OCI-LY1 (cell line): ENCODE measurements around the gene CHCHD3.

Experiments
- H2AFZ ChIP-seq: fragments of 200-600 bp; sonication (generic), shearing (Covaris generic); 2 replicates; pipeline ENCODE4 v1.6.0; 2014; ENCODE audit warnings: antibody characterized with exemption, mild to moderate bottlenecking, low read length
- H3F3A ChIP-seq: fragments of 200-600 bp; sonication (generic), shearing (Covaris generic); 2 replicates; pipeline ENCODE4 v1.6.0; 2014; ENCODE audit warnings: mild to moderate bottlenecking, antibody characterized with exemption, low read length, moderate library complexity; ENCODE audit not compliant: insufficient read depth
- H3K27ac ChIP-seq: fragments of 200-600 bp; sonication (generic); 2 replicates; pipeline ENCODE4 v1.5.1; 2014; ENCODE audit warnings: low read length, mixed run types, mild to moderate bottlenecking, low read depth; ENCODE audit not compliant: poor library complexity, severe bottlenecking
- H3K27me3 ChIP-seq: fragments of 200-600 bp; sonication (generic); 2 replicates; pipeline ENCODE4 v1.6.0; 2014; ENCODE audit warnings: antibody characterized with exemption, mild to moderate bottlenecking, low read length, moderate library complexity; ENCODE audit not compliant: insufficient read depth
- H3K36me3 ChIP-seq: fragments of 200-600 bp; sonication (generic); 2 replicates; pipeline ENCODE4 v1.6.1; 2014; ENCODE audit warnings: mild to moderate bottlenecking, antibody characterized with exemption, low read length, moderate library complexity, mixed read lengths; ENCODE audit not compliant: insufficient read depth
- H3K4me1 ChIP-seq: fragments of 200-600 bp; sonication (generic); 2 replicates; pipeline ENCODE4 v1.5.1; 2014; ENCODE audit warnings: mild to moderate bottlenecking, low read length, moderate library complexity; ENCODE audit not compliant: insufficient read depth, severe bottlenecking
- H3K4me2 ChIP-seq: fragments of 200-600 bp; sonication (generic), shearing (Covaris generic); 2 replicates; pipeline ENCODE4 v1.6.1; 2014; ENCODE audit warnings: low read length
- H3K4me3 ChIP-seq: fragments of 200-600 bp; sonication (generic); 2 replicates; pipeline ENCODE4 v1.5.1; 2014; ENCODE audit warnings: low read length, low read depth, mild to moderate bottlenecking, mixed read lengths; ENCODE audit not compliant: poor library complexity, severe bottlenecking
- H3K79me2 ChIP-seq: fragments of 200-600 bp; shearing (Covaris generic); 2 replicates; pipeline ENCODE4 v1.6.1; 2016; ENCODE audit warnings: mixed run types, low read length, mixed read lengths; ENCODE audit not compliant: insufficient read depth
- H3K9ac ChIP-seq: fragments of 200-600 bp; sonication (generic), shearing (Covaris generic); 2 replicates; pipeline ENCODE4 v1.6.1; 2014; ENCODE audit warnings: mild to moderate bottlenecking, low read length, mixed read lengths
- H3K9me2 ChIP-seq: fragments of 200-600 bp; sonication (generic), shearing (Covaris generic); 2 replicates; pipeline ENCODE4 v1.6.1; 2014; ENCODE audit warnings: low read depth, mild to moderate bottlenecking, low read length, mixed read lengths
- H3K9me3 ChIP-seq: fragments of 200-600 bp; shearing (Covaris generic); 2 replicates; pipeline ENCODE4 v1.6.1; 2014; ENCODE audit warnings: low read length, mixed read lengths
- H4K20me1 ChIP-seq: fragments of 200-600 bp; sonication (generic), shearing (Covaris generic); 2 replicates; pipeline ENCODE4 v1.6.0; 2016; ENCODE audit warnings: mild to moderate bottlenecking, low read length; ENCODE audit not compliant: insufficient read depth
- CTCF ChIP-seq: fragments of 200-600 bp; sonication (generic), shearing (Covaris generic); IDR thresholded peaks from 2 replicates; pipeline ENCODE4 v1.5.1; 2017; ENCODE audit warnings: mild to moderate bottlenecking, antibody characterized with exemption, low read length, moderate library complexity, mixed read lengths
- EZH2 ChIP-seq: fragments of 200-600 bp; sonication (generic), shearing (Covaris generic); IDR thresholded peaks from 2 replicates; pipeline ENCODE4 v1.8.0; 2017; ENCODE audit warnings: borderline replicate concordance, mixed run types, mild to moderate bottlenecking, antibody characterized with exemption, low read length, moderate library complexity, mixed read lengths

CHCHD3 gene

GRCh38 chr7:132760866-132761265 lies 321.0 kb downstream of the CHCHD3 start:
- no peaks in the 10 kb centered on the region for H3K27me3 ChIP-seq
- H3K4me3 ChIP-seq: no peak overlapping the region
- no peak overlapping the region for H3K4me2 ChIP-seq
- H4K20me1 ChIP-seq: no peaks in the 10 kb centered on the region
- H2AFZ ChIP-seq: no peak overlapping the region
- H3K4me1 ChIP-seq: no peaks in the 10 kb centered on the region
- no peaks in the 10 kb centered on the region for H3K9me3 ChIP-seq
- no peaks in the 10 kb centered on the region for H3K36me3 ChIP-seq
- H3K9me2 ChIP-seq: no peaks in the 10 kb centered on the region
- TF ChIP-seq EZH2: no peak
- no peak for TF ChIP-seq CTCF
- H3K79me2 ChIP-seq: no peaks in the 10 kb centered on the region
- no peak overlapping the region for H3K9ac ChIP-seq
- no peak overlapping the region for H3K27ac ChIP-seq
- H3F3A ChIP-seq: no peaks in the 10 kb centered on the region

GRCh38 chr7:132760244-132760623 lies 321.7 kb downstream of the CHCHD3 start:
- H3K36me3 ChIP-seq: no peaks in the 10 kb centered on the region
- H4K20me1 ChIP-seq: no peaks in the 10 kb centered on the region
- H3K4me1 ChIP-seq: no peaks in the 10 kb centered on the region
- H3F3A ChIP-seq: no peaks in the 10 kb centered on the region
- H3K27ac ChIP-seq: no peak overlapping the region
- no peak overlapping the region for H3K9ac ChIP-seq
- H3K27me3 ChIP-seq: no peaks in the 10 kb centered on the region
- TF ChIP-seq EZH2 (no peak), CTCF (no peak)
- H2AFZ ChIP-seq: no peak overlapping the region
- no peak overlapping the region for H3K4me3 ChIP-seq
- H3K9me3 ChIP-seq: no peaks in the 10 kb centered on the region
- H3K9me2 ChIP-seq: no peaks in the 10 kb centered on the region
- no peak overlapping the region for H3K4me2 ChIP-seq
- H3K79me2 ChIP-seq: no peaks in the 10 kb centered on the region

- Histone ChIP-seq H3K9me2 (no peaks in the 10 kb centered on the region), H3K4me2 (no peak overlapping the region), H3K36me3 (no peaks in the 10 kb centered on the region), H3K27ac (no peak overlapping the region), H4K20me1 (no peaks in the 10 kb centered on the region), H3K9me3 (no peaks in the 10 kb centered on the region), H3K9ac (no peak overlapping the region), H3F3A (no peaks in the 10 kb centered on the region), H3K79me2 (no peaks in the 10 kb centered on the region), H3K27me3 (no peaks in the 10 kb centered on the region), H3K4me3 (no peak overlapping the region), H3K4me1 (no peaks in the 10 kb centered on the region), H2AFZ (no peak overlapping the region)
- TF ChIP-seq CTCF (no peak), EZH2 (no peak)
These were observed 322.2 kb downstream of the CHCHD3 start for GRCh38 chr7:132759482-132760243.
